AG09309 (cell line): ENCODE results near the gene IL1RN.

Source experiments
- DNase-seq: peaks from one replicate; pipeline ENCODE4 v3.0.0-alpha.2; 2010; ENCODE audit warnings: low read depth
- H3K4me3 ChIP-seq: 2 replicates; pipeline ENCODE4 v1.5.1; 2011; ENCODE audit warnings: mild to moderate bottlenecking, low read depth, low read length, moderate library complexity; ENCODE audit not compliant: control insufficient read depth
- CTCF ChIP-seq: IDR thresholded peaks from 2 replicates; pipeline ENCODE4 v1.5.1; 2011; ENCODE audit warnings: mild to moderate bottlenecking, low read depth, low read length, inconsistent platforms; ENCODE audit not compliant: insufficient read depth, control insufficient read depth; ENCODE audit errors: missing control alignments

Gene IL1RN

DNA sequence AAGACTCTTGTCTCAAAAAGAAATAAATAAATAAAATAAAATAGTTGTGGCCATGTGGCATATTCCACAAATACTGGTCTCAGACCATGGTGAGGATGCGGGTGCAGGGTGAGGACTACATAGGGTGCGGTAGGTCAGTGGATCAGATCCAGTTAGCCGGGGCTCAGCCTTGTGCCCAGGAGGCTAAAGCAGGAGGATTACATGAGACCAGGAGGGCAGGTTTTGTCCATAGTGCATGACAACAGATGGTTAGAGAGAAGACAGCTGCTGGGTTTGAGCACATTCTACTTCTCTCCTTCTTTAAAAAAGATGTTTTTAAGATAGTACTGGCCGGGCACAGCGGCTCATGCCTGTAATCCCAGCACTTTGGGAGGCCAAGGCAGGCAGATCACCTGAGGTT is 33.6 kb downstream of the IL1RN start:
- no peak for TF ChIP-seq CTCF
- no peak overlapping the region for H3K4me3 ChIP-seq
- no peak for DNase-seq

- DNase-seq, result no peak
- H3K4me3 ChIP-seq, result no peak overlapping the region
- no peak for TF ChIP-seq CTCF
Observed at GRCh38 chr2:113162173-113162572, 34.8 kb downstream of the IL1RN start.

GRCh38 chr2:113162869-113163268 is 35.5 kb downstream of the IL1RN start:
- TF ChIP-seq CTCF, result no peak
- H3K4me3 ChIP-seq, result no peak overlapping the region
- DNase-seq, result no peak

DNA sequence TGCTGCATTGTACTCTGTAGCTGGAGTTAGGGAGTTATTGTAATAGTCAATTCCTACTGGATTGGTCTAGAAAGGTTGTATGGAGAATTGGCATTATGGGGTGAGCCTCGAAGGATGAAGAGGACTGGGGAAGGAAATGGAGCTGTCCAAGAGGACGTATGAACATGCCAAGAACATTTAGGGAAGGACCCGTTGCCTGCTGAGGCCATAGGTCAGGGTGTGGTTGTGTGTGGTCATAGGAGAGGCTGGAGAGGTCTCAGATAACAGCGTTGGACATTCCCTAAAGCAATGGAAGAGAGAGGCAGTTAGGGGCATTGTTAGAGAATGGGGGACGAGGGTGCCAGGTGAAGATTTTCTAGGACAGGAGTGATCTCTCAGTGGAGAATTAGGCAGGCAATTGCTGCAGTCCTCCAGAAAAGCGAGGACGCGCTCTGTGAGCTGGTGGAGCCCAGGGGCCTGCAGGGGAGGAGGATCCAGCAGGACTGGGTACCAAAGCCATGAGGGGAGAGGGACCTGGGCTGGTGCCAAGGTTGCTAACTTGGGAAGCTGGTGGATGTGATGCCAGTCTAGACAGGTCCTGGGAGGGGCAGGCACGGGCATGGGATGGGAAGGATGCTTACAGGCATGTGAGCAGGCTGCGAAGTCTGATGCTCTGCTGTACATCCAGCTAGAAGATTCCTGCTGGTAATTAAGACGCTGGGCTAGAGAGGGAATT is 37.0 kb downstream of the IL1RN start:
- TF ChIP-seq CTCF, result no peak
- DNase-seq, result no peak
- H3K4me3 ChIP-seq, result no peak overlapping the region

DNA sequence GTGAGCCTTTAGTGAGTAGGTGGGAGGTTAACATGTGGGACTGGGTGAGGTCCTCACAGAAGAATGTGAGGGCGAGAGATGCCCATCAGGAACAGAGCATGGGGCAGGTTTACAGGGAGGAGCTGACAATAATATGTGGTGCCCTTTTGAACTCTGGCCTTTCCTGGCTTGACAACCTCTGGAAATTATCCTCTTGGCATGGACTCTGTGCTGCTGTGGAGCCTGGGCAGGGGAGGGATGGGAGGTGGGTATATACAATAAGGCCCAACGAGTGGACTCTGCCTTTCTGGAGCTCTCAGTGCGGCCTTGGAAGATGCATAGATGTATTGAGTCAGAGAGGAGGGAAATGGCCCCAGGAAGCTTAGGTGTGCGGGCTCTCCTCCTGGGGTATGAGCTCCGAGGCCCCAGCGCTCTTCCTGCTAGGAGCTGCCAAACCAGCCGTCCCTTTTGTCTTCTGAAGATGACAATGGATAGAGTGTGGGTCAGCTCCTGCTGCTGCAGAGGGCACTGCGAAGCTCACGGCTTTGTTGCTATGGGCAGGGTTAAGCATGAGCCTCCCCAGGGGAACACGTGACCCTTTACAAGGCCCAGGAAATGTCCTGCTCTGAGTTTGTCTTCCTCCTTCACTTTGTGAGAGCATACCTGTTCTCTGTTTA is 37.7 kb downstream of the IL1RN start:
- no peak overlapping the region for H3K4me3 ChIP-seq
- TF ChIP-seq CTCF, result no peak
- no peak for DNase-seq

GRCh38 chr2:113166187-113166645 is 38.8 kb downstream of the IL1RN start:
- no peak overlapping the region for H3K4me3 ChIP-seq
- TF ChIP-seq CTCF, result no peak

More at GRCh38 chr2:113166187-113166645, 38.8 kb downstream of the IL1RN start:
- no peak for DNase-seq
